Mononuclear cell (primary cell): Measurements from ENCODE around the gene SNCAIP. TPM values are rescaled to one million over a fixed set of nuclear protein-coding genes. Genes with fewer than 3 reads are reported as not detected.
"Not testable (repeated sequence)": the region's sequence is repeated elsewhere in the genome, so short reads cannot be mapped to it uniquely, and the experiment has no call there.

Experiments used
- H3K27me3 ChIP-seq: 2 replicates; pipeline ENCODE4 v1.6.0; 2011; ENCODE audit warnings: low read length, control low read depth; ENCODE audit not compliant: insufficient read depth
- H3K4me1 ChIP-seq: 2 replicates; pipeline ENCODE4 v1.5.1; 2011; ENCODE audit warnings: mild to moderate bottlenecking, low read length, control low read depth; ENCODE audit not compliant: insufficient read depth
- H3K4me3 ChIP-seq: 2 replicates; pipeline ENCODE4 v1.5.1; 2011; ENCODE audit warnings: mild to moderate bottlenecking, low read length, moderate library complexity
- H3K9me3 ChIP-seq: 2 replicates; pipeline ENCODE4 v1.5.1; 2011; ENCODE audit warnings: low read depth, mild to moderate bottlenecking, control low read depth, low read length
- total RNA-seq: library from RNA; depleted of rRNA; stranded (reverse); fragments of >200 nt; gene quantifications from one replicate; pipeline ENCODE4 v1.2.3, GENCODE V29; 2012

Gene SNCAIP
- total RNA-seq, 1 donor = not detected

DNA sequence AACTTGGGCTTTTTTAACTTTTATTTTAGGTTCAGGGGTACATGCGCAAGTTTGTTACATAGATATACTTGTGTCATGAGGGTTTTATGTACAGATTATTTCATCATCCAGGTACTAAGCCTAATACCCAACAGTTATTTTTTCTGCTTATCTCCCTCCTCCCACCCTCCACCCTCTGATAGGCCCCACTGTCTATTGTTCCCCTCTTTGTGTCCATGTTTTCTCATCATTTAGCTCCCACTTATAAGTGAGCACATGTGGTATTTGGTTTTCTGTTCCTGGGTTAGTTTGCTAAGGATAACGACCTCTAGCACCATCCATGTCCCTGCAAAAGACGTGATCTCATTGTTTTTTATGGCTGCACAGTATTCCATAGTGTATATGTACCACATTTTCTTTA, 172.1 kb downstream of the SNCAIP start:
- Histone ChIP-seq H3K27me3 (no peaks in the 10 kb centered on the region), H3K4me1 (no peaks in the 10 kb centered on the region)

DNA sequence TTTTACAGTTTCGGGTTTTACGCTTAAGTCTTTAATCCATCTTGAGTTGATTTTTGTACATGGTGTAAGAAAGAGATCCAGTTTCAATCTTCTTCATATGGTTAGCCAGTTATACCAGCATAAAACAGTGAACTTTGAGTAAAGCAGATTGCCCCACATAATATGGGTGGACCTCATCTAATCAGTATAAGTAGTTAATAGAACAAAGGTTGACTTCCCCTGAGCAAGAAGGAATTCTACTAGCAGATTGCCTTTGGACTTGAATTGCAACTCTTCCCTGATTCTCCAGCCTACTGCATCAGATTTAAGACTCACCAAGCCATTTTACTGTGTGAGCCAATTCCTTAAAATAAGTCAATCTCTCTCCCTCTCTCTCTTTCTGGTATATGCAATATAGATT, 173.2 kb downstream of the SNCAIP start:
- Histone ChIP-seq H3K4me3 (no peak overlapping the region), H3K4me1 (no peaks in the 10 kb centered on the region), H3K27me3 (no peaks in the 10 kb centered on the region), H3K9me3 (peaks cover 4% of the 10 kb centered on the region)

More for the DNA sequence above, 172.1 kb downstream of the SNCAIP start:
- H3K4me3 ChIP-seq = no peak overlapping the region
- peaks cover 4% of the 10 kb centered on the region for H3K9me3 ChIP-seq

DNA sequence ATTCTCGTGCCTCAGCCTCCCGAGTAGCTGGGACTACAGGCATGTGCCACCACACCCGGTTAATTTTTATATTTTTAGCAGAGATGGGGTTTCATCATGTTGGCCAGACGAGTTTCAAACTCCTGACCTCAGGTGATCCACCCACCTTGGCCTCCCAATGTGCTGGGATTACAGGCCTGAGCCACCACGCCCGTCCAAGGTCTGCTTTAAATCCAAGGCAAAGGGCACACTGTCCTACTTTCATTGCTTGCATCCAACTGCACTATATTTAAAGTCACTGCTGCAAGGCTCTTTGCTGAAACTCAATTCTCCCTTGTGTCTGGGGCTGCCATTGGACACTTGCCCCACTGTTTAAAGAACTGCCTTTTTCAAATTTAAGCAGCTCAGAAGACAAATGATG, 174.6 kb downstream of the SNCAIP start:
- not testable (repeated sequence) for H3K4me1 ChIP-seq, H3K4me3 ChIP-seq, H3K9me3 ChIP-seq, H3K27me3 ChIP-seq

DNA sequence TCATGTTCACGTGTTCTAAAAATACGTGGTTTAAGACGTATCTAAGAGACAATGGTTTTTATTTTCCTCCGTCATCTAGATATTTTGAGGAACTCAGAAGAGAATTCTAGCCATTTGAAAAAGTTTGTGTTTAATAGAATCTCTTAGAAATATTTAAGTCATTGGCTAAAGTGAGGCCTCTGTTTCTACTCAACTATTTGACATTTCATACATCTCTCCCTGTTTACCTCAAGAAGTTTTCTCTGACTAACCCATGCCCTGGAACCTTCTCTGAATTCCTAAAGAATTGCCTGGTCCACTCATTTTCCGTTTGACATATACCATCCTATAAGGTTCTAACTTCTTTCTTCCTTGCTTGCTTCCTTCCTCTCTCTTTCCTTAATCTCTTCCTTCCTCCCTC, 178.7 kb downstream of the SNCAIP start:
- H3K4me3 ChIP-seq = no peak overlapping the region
- H3K9me3 ChIP-seq = no peaks in the 10 kb centered on the region
- H3K27me3 ChIP-seq = no peaks in the 10 kb centered on the region
- H3K4me1 ChIP-seq = no peaks in the 10 kb centered on the region

DNA sequence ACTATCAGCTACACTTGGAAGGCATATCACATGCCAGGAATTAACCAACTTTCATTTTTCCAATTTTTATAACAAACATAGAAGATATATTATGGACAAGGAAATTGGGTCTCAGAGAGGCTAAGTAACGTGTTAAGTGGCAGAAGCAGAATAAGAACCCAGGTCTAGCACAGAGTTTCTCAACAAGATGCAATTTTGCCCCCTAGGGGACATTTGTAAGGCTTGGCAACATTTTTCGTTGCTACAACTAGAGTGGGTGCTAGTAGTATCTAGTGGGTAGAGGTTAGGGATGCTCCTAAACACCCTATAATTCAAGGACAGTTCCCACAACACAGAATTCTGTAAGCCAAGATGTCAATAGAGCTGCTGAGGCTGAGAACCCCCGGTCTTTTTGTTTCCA, 180.6 kb downstream of the SNCAIP start:
- Histone ChIP-seq H3K4me1 (no peaks in the 10 kb centered on the region), H3K9me3 (no peaks in the 10 kb centered on the region), H3K4me3 (no peak overlapping the region), H3K27me3 (no peaks in the 10 kb centered on the region)

DNA sequence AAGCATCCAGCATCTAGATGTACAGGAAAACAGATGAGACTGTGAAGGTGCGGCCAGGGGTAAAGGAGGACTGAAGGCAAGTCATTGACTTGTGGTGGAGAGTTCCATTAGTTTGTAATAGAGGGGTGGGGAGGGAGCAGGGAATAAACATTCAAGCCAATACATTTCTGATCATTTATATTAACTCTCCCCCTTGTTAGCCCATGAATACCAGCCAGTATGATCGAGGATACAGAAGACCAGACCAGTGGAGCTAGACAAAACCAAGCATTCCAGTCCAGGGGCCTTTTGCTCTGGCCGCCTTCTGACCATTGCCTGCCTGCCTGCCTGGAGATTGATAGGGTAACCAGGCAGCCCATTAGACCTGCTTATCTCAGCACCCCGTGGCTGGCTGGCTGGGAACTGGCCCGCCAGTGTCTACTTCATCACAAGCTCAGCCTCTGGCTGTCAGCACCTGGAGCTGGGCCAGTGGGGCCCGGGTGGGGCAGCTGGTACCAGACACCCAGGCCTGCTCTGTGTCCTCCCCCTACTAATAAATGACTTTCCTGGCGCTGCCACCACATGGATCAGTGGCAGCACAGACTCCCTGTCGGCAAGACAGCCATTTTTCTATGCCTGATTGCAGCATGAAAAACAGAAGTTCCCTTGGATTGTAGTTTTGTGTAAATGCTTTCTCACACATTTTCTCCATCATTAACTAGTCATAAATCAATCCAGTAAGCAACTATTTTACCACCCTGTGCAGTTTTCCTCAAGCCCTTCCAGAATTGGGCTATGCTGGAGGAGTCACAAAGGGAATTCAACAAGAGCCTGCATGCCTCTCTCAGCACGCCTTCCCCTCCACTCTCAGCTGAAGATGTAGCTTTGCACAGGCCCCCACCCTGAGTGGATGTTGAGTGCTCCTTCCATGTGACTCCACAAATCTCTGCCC, 181.3 kb downstream of the SNCAIP start:
- H3K27me3 ChIP-seq = no peaks in the 10 kb centered on the region
- no peaks in the 10 kb centered on the region for H3K4me1 ChIP-seq
- no peaks in the 10 kb centered on the region for H3K9me3 ChIP-seq
- no peak overlapping the region for H3K4me3 ChIP-seq

DNA sequence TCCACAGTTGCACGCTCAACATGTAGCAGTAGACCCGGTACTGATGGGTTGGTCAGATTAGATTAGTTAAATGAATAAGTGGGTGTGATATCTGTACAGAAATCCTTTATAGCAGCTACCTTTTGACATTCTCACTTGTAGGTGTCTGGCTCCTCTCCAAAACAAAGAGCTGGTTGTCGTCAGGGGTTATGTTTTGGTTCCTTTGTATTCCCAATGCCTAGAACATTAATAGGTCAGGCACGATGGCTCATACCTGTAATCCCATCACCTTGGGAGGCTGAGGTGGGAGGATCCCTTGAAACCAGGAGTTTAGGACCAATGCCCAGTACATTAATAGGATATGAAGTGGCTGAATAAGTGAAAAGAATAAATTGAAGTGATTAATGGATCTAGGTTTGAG, 182.1 kb downstream of the SNCAIP start:
- H3K4me3 ChIP-seq = no peak overlapping the region
- H3K27me3 ChIP-seq = no peaks in the 10 kb centered on the region
- no peaks in the 10 kb centered on the region for H3K4me1 ChIP-seq
- no peaks in the 10 kb centered on the region for H3K9me3 ChIP-seq

DNA sequence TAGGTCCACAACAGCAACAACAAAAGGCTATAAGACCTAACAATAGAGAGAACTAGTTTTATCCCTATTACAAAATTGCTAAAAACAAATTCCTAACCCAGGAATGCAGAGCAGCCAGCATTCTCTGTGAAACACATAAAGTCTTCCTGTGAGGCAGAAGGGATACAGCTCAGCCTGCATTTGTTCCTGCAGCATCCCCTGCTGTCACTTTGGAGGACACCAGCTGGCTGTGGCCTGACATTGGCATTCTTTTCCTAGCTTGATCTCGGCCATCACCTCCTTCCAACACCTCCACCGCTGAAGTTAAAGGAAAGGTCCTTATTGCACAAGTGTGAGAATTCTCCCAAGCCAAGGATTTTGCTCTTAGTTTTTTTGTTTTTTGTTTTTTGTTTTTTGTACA, 186.1 kb downstream of the SNCAIP start:
- Histone ChIP-seq H3K4me1 (no peaks in the 10 kb centered on the region), H3K9me3 (no peaks in the 10 kb centered on the region), H3K4me3 (no peak overlapping the region), H3K27me3 (no peaks in the 10 kb centered on the region)

DNA sequence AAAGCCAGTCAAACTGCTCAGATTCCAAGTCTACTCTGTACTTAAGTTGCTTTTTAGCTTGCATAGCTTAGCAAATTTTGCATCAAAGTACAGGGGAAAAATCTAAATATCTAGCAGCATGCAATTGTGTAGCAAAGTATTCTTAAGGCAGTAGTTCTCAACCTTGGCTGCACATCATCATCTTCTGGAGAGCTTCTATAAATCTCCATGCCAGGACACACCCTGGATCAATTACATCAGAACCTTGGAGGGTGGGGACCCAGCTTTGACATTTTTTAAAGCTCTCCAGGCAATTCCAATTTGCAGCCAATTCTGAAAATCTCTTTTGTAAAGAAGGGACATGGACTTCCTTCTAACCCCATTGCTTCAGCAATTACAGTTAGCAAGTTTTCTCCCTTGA, 187.5 kb downstream of the SNCAIP start:
- Histone ChIP-seq H3K9me3 (no peaks in the 10 kb centered on the region), H3K4me3 (no peak overlapping the region), H3K4me1 (no peaks in the 10 kb centered on the region), H3K27me3 (no peaks in the 10 kb centered on the region)

DNA sequence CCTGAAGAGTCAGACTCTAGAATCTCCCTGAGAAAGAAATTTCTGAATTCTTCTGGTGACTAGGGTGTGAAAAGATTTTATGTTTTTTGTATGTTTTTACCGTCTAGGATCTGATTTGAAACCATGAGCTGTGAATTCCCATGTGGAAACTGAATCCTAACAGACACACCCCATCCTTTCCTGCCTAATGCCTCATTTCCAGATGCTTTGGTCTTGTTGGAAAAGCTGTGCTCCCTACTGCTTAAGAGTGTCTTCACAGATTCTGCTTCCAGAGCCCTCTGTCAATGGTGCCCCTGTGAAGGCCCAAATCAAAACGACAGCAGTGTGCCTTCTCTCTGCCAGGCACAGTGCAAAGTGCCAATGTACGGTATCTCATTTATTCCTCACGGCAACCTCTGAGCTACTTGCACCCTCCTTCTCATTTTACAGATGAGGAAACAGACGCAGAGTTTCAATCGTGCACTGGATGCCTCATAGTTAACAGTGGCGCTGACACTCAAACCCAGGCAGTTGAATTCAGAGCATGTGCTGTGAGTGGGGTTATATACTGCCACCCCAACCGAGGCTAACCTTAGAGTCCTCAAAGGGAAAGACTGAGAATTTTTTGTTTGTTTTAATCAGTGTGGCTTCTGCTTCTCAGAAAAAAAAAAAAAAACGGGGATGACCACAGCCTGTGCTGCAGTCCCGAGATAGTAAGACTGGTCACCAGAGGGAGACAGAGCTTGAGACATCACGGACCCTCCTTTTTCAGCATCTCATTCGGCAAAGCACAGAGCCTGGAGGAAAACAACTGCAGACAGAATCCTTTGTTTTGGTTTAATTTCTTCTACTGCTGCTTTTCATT, 188.4 kb downstream of the SNCAIP start:
- Histone ChIP-seq H3K4me3 (no peak overlapping the region), H3K9me3 (no peaks in the 10 kb centered on the region), H3K27me3 (no peaks in the 10 kb centered on the region), H3K4me1 (no peaks in the 10 kb centered on the region)

DNA sequence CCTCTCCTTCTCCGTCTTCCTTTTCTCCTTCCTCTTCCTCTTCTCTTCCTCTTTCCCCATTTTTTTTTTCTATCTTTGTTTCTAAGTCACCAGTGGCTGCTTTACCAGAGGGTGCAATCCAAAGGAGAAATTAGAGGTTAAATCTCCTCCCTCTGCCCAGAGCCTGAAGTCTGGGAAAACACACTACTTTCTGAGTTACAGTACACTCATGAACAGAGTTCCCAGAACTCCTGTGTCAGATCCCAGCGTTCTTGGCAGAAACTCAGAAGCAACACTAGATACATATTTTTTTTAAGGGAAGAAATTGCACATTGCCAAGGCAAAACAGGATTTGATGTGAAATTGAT, 189.0 kb downstream of the SNCAIP start:
- Histone ChIP-seq H3K27me3 (no peaks in the 10 kb centered on the region), H3K4me3 (no peak overlapping the region), H3K4me1 (no peaks in the 10 kb centered on the region), H3K9me3 (no peaks in the 10 kb centered on the region)

DNA sequence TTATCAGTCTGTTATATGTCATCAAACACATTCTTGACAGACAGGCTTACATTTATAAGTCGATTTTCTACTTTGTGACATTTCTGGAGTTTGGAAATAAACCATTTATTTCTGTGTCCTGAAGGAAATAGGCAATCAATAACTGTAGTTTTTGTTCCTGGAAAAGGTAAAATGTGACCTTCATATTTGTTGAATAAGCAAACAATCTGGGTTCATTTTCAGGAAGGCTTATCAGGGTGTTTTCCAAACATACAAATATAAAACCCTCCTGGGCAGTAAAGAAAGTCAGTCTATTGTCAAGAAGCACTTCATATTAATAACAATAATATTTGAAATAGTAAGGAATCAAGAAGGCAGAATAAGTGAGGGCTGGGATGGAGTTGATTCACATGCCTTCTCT, 195.0 kb downstream of the SNCAIP start:
- Histone ChIP-seq H3K27me3 (no peaks in the 10 kb centered on the region), H3K9me3 (no peaks in the 10 kb centered on the region), H3K4me3 (no peak overlapping the region), H3K4me1 (no peaks in the 10 kb centered on the region)

DNA sequence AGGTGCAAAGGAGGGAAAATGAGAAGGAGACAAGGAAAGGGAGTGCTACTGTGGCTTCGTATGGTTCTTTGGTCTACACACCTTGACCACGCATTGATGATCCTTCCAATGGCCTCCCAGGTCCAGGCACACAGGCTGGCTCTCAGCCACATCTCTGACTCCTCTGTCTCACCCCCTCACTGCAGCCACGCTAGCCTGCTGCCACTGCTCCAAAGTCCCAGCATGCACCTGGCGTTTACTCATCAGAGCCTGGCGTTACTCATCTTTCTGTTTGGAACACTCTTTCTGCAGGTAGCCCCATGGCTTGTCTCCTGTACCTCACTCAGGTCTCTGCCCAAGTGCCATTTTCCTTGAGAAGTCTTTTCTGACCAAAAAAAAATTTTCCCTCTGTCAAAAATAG, 195.5 kb downstream of the SNCAIP start:
- no peaks in the 10 kb centered on the region for H3K9me3 ChIP-seq
- H3K4me1 ChIP-seq = no peaks in the 10 kb centered on the region
- H3K4me3 ChIP-seq = no peak overlapping the region
- H3K27me3 ChIP-seq = no peaks in the 10 kb centered on the region

DNA sequence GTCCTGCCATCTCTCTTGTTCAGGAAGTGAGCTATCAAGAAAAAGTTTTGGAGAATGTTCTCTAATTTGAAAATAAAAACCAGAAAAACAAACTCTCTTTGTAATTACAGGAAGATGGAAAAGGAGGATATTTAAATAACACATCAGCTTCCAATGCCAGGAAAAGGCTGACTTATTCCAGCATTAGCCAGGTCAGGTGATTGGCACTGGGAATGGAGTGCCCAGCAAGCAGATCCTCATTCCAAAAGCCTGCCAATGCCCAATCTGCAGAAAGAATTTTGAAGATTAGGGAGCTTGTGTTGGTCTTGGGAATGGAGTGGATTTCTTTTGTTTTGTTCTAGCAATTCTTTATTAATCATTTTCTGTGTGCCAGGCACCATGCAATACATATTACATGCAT, 196.6 kb downstream of the SNCAIP start:
- Histone ChIP-seq H3K4me1 (no peaks in the 10 kb centered on the region), H3K27me3 (no peaks in the 10 kb centered on the region), H3K4me3 (no peak overlapping the region), H3K9me3 (no peaks in the 10 kb centered on the region)
